ENCODE measurements around the gene ANKRD33B. TPM values are rescaled to one million over a fixed set of nuclear protein-coding genes. Genes with fewer than 3 reads are reported as not detected.

Gene ANKRD33B
- total and polyA plus RNA-seq, 2 experiments from 2014 or later, result 1.5 to 2.0 TPM

- no peaks in the 10 kb centered on the region for H3K9me3 ChIP-seq (ENCODE audit: low read depth)
- H2AFZ ChIP-seq, result no peak overlapping the region
- H3K79me2 ChIP-seq, result no peaks in the 10 kb centered on the region
- no peak for TF ChIP-seq CTCF (IDR thresholded peaks at IDR 0.05; ENCODE audit: poor library complexity)
- TF ChIP-seq EZH2 (IDR thresholded peaks at IDR 0.05; ENCODE audit: borderline replicate concordance), result no peak
- no peak for TF ChIP-seq EZH2phosphoT487 (IDR thresholded peaks at IDR 0.05; ENCODE audit: low read depth, severe bottlenecking, unreplicated experiment)
- no peaks in the 10 kb centered on the region for H3K9me2 ChIP-seq (replicated peaks; ENCODE audit: insufficient read depth)
- H3K27ac ChIP-seq, result no peak overlapping the region
- H3K4me2 ChIP-seq, result no peak overlapping the region
- no peaks in the 10 kb centered on the region for H3K36me3 ChIP-seq (replicated peaks; ENCODE audit: insufficient read depth, low read depth)
- no peaks in the 10 kb centered on the region for H4K20me1 ChIP-seq (ENCODE audit: insufficient read depth, poor library complexity, severe bottlenecking)
- no peak overlapping the region for H3K4me3 ChIP-seq
- 83% methylated on average over 10 of the region's 10 CpGs for WGBS (ENCODE audit: low lambda C conversion rate, missing lambda C conversion rate)
- DNase-seq (ENCODE audit: low spot score), result no peak
- H3K27me3 ChIP-seq, result peaks cover 13% of the 10 kb centered on the region
- peaks cover 16% of the 10 kb centered on the region for H3K4me1 ChIP-seq (ENCODE audit: insufficient read depth)
Measured at GRCh38 chr5:10550222-10550995, 13.5 kb upstream of the ANKRD33B start.

- no peak overlapping the region for H3K4me2 ChIP-seq
- H4K20me1 ChIP-seq (ENCODE audit: insufficient read depth, poor library complexity, severe bottlenecking), result no peaks in the 10 kb centered on the region
- H3K27ac ChIP-seq, result peak overlapping the region; percentile 34
Measured at GRCh38 chr5:10551782-10552138, 12.1 kb upstream of the ANKRD33B start.

GRCh38 chr5:10552183-10553143 is 11.4 kb upstream of the ANKRD33B start:
- no peaks in the 10 kb centered on the region for H4K20me1 ChIP-seq (ENCODE audit: insufficient read depth, poor library complexity, severe bottlenecking)
- WGBS (ENCODE audit: low lambda C conversion rate, missing lambda C conversion rate), result 93% methylated on average over 14 of the region's 14 CpGs

More at GRCh38 chr5:10551782-10552138, 12.1 kb upstream of the ANKRD33B start:
- no peak overlapping the region for H2AFZ ChIP-seq
- no peaks in the 10 kb centered on the region for H3K36me3 ChIP-seq (replicated peaks; ENCODE audit: insufficient read depth, low read depth)
- no peaks in the 10 kb centered on the region for H3K79me2 ChIP-seq
- TF ChIP-seq CTCF (IDR thresholded peaks at IDR 0.05; ENCODE audit: poor library complexity) (no peak), EZH2phosphoT487 (IDR thresholded peaks at IDR 0.05; ENCODE audit: low read depth, severe bottlenecking, unreplicated experiment) (no peak), EZH2 (IDR thresholded peaks at IDR 0.05; ENCODE audit: borderline replicate concordance) (no peak)
- no peaks in the 10 kb centered on the region for H3K9me3 ChIP-seq (ENCODE audit: low read depth)
- no peaks in the 10 kb centered on the region for H3K9me2 ChIP-seq (replicated peaks; ENCODE audit: insufficient read depth)
- peaks cover 3% of the 10 kb centered on the region for H3K27me3 ChIP-seq
- WGBS (ENCODE audit: low lambda C conversion rate, missing lambda C conversion rate), result 79% methylated on average over 3 of the region's 3 CpGs
- peaks cover 27% of the 10 kb centered on the region for H3K4me1 ChIP-seq (ENCODE audit: insufficient read depth)
- H3K4me3 ChIP-seq, result no peak overlapping the region
- no peak for DNase-seq (ENCODE audit: low spot score)

More at GRCh38 chr5:10552183-10553143, 11.4 kb upstream of the ANKRD33B start:
- H3K4me1 ChIP-seq (ENCODE audit: insufficient read depth), result peaks cover 27% of the 10 kb centered on the region
- no peak overlapping the region for H3K27ac ChIP-seq
- H3K36me3 ChIP-seq (replicated peaks; ENCODE audit: insufficient read depth, low read depth), result no peaks in the 10 kb centered on the region
- H3K4me3 ChIP-seq, result no peak overlapping the region
- H3K79me2 ChIP-seq, result no peaks in the 10 kb centered on the region
- H3K4me2 ChIP-seq, result no peak overlapping the region
- TF ChIP-seq CTCF (IDR thresholded peaks at IDR 0.05; ENCODE audit: poor library complexity) (no peak), EZH2phosphoT487 (IDR thresholded peaks at IDR 0.05; ENCODE audit: low read depth, severe bottlenecking, unreplicated experiment) (no peak), EZH2 (IDR thresholded peaks at IDR 0.05; ENCODE audit: borderline replicate concordance) (no peak)
- no peaks in the 10 kb centered on the region for H3K27me3 ChIP-seq
- H3K9me2 ChIP-seq (replicated peaks; ENCODE audit: insufficient read depth), result no peaks in the 10 kb centered on the region
- H3K9me3 ChIP-seq (ENCODE audit: low read depth), result no peaks in the 10 kb centered on the region
- no peak overlapping the region for H2AFZ ChIP-seq
- no peak for DNase-seq (ENCODE audit: low spot score)
